Body of pancreas (tissue), 4 donors: Measurements from ENCODE around the gene HIVEP2.

Experiments
- POLR2A ChIP-seq, 3 donors: fragments of 450-650 bp; IDR thresholded peaks; one replicate each; pipeline ENCODE4 v1.6.1; 2016; ENCODE audit warnings: antibody characterized with exemption in 3 of 3, mild to moderate bottlenecking in 2 of 3
- TF ChIP-seq, protein P1 (sequence below), 7 experiments: fragments of 450-650 bp in 4 of 7; fragments of 200-600 bp in 3 of 7; sonication (generic) in 3 of 7; IDR thresholded peaks; one replicate each; pipeline ENCODE4 v1.5.1; 2016 to 2019; ENCODE audit warnings: antibody characterized with exemption in 7 of 7

DNA sequence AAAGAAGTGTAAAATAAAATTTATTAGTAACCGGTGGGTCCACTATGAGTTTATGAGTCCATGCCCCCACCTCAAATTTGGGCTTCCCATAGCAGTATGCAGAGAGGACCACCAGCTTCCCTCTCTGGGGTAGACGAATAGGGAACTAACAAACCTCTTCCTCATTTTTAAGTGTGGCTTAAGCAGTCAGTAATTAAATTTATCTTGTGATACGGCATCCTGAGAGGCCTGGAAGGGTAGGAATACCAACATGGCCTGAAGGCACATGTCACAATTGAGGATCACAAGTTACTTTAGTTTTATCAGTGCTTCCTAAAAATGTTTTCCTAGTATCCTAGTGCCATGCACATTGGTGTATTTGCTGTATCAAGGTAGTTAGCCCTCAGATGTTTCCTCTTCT, 239.9 kb downstream of the HIVEP2 start:
- TF ChIP-seq, protein P1, sequence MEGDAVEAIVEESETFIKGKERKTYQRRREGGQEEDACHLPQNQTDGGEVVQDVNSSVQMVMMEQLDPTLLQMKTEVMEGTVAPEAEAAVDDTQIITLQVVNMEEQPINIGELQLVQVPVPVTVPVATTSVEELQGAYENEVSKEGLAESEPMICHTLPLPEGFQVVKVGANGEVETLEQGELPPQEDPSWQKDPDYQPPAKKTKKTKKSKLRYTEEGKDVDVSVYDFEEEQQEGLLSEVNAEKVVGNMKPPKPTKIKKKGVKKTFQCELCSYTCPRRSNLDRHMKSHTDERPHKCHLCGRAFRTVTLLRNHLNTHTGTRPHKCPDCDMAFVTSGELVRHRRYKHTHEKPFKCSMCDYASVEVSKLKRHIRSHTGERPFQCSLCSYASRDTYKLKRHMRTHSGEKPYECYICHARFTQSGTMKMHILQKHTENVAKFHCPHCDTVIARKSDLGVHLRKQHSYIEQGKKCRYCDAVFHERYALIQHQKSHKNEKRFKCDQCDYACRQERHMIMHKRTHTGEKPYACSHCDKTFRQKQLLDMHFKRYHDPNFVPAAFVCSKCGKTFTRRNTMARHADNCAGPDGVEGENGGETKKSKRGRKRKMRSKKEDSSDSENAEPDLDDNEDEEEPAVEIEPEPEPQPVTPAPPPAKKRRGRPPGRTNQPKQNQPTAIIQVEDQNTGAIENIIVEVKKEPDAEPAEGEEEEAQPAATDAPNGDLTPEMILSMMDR (IDR thresholded peaks at IDR 0.05): no peak
- no peak for TF ChIP-seq POLR2A (IDR thresholded peaks at IDR 0.05)
